Measurements from ENCODE around the gene CFH. TPM values are rescaled to one million over a fixed set of nuclear protein-coding genes. Genes with fewer than 3 reads are reported as not detected.

The CFH gene
- total and polyA plus RNA-seq, 9 of the 15 experiments (the other 6 are each of a cell fraction or from before 2014, with no cell fraction given), result 31.6 to 107 (median 48.3) TPM

GRCh38 chr1:196640976-196641375 is 10.9 kb upstream of the CFH start:
- no peaks in the 10 kb centered on the region for H3K9me1 ChIP-seq (ENCODE audit: control insufficient read depth, insufficient read depth, low read length)
- no peaks in the 10 kb centered on the region for H4K20me1 ChIP-seq (replicated peaks; ENCODE audit: control insufficient read depth, insufficient read depth, low read length)
- FAIRE-seq (no peak), ATAC-seq (no peak), DNase-seq (ENCODE audit: extremely low read depth in 1 of 4, low spot score in 3 of 4) (no peak)
- no TSS peak for BruUV-seq (replicated peaks)
- no peak overlapping the region for H3K9ac ChIP-seq (ENCODE audit: insufficient read depth in 1 of 2, low read depth in 2 of 2, low read length in 2 of 2)
- CTCF ChIA-PET (ENCODE audit: low intra/inter-chr PET ratio), result no interaction called here
- no peak overlapping the region for H3K27ac ChIP-seq (ENCODE audit: extremely low read depth, low read depth, low read length)
- no peaks in the 10 kb centered on the region for H3K79me2 ChIP-seq (ENCODE audit: control insufficient read depth, insufficient read depth, low read length)
- in situ Hi-C loops (cut with MboI) (no loop called here), intact Hi-C loops (cut with micrococcal nuclease) (no loop called here)
- no peak overlapping the region for H3K4me3 ChIP-seq
- H3K9me3 ChIP-seq (replicated peaks; ENCODE audit: control insufficient read depth, insufficient read depth, low read depth, low read length), result no peaks in the 10 kb centered on the region
- POLR2A ChIA-PET, result no interaction called here
- 22% methylated on average over 1 of the region's 1 CpG for WGBS (ENCODE audit: insufficient coverage, low coverage, missing lambda C conversion rate)
- no peak overlapping the region for H3K4me2 ChIP-seq (ENCODE audit: insufficient read depth, low read length)
- H3K27me3 ChIP-seq (ENCODE audit: control insufficient read depth in 2 of 2, insufficient read depth in 2 of 2, low read length in 2 of 2), result no peaks in the 10 kb centered on the region
- no peak for TF ChIP-seq ZNF609 (CRISPR knock-in tag; IDR thresholded peaks at IDR 0.05; ENCODE audit: borderline replicate concordance)
- no peaks in the 10 kb centered on the region for H3K4me1 ChIP-seq (replicated peaks in 1 of 2; ENCODE audit: control insufficient read depth in 2 of 2, insufficient read depth in 2 of 2, low read length in 2 of 2)
- no peak overlapping the region for H2AFZ ChIP-seq (ENCODE audit: low read depth, low read length)
- H3K36me3 ChIP-seq (ENCODE audit: control insufficient read depth, insufficient read depth, low read length), result no peaks in the 10 kb centered on the region

Measured in K562 (cell line).